ENCODE data around the gene FAM163B.

GRCh38 chr9:133631111-133631510 is 21.9 kb upstream of the FAM163B start:
- no peak for TF ChIP-seq POLR2A (IDR thresholded peaks at IDR 0.05)
- no peak for TF ChIP-seq CTCF (IDR thresholded peaks at IDR 0.05)
